ENCODE measurements around the gene HIP1.
"Not testable (repeated sequence)": the region's sequence is repeated elsewhere in the genome, so short reads cannot be mapped to it uniquely, and the experiment has no call there.

The HIP1 gene

GRCh38 chr7:75738604-75738974 is at the start of gene HIP1:
Gene HIP1, minus strand, starts transcription at chr7:75738941. Its CDS starts 21 bp downstream, at chr7:75738920.
- no peak for DNase-seq

- not testable (repeated sequence) for DNase-seq
These were observed 49.6 kb upstream of the HIP1 start for GRCh38 chr7:75788154-75788847.

- DNase-seq = not testable (repeated sequence)
These were observed 44.3 kb upstream of the HIP1 start for GRCh38 chr7:75783058-75783457.

- DNase-seq = not testable (repeated sequence)
These were observed 42.0 kb upstream of the HIP1 start for GRCh38 chr7:75780647-75781273.

- DNase-seq = not testable (repeated sequence)
These were observed 40.8 kb upstream of the HIP1 start for GRCh38 chr7:75779516-75779915.

- DNase-seq = peak in 1 of 2 experiments; percentile 22
These were observed 40.3 kb upstream of the HIP1 start for GRCh38 chr7:75779035-75779434.

GRCh38 chr7:75776295-75776971 is 37.7 kb upstream of the HIP1 start:
- peak; percentile 70 to 72 for DNase-seq

GRCh38 chr7:75773958-75774357 is 35.2 kb upstream of the HIP1 start:
- not testable (repeated sequence) for DNase-seq

- no peak for DNase-seq
These were observed 33.6 kb upstream of the HIP1 start, which contains the start of gene CCL26 for GRCh38 chr7:75772081-75773077. Gene CCL26, minus strand, starts transcription at chr7:75772211. Its CDS starts 35 bp downstream, at chr7:75772176.

- no peak for DNase-seq
These were observed 32.5 kb upstream of the HIP1 start for GRCh38 chr7:75771224-75771623.

GRCh38 chr7:75762350-75762917 is 23.7 kb upstream of the HIP1 start:
- no peak for DNase-seq

- DNase-seq = not testable (repeated sequence)
These were observed 23.1 kb upstream of the HIP1 start for GRCh38 chr7:75761801-75762200.

GRCh38 chr7:75758491-75758890 is 19.8 kb upstream of the HIP1 start:
- DNase-seq = no peak

- DNase-seq = no peak
These were observed 19.1 kb upstream of the HIP1 start for GRCh38 chr7:75757860-75758259.

- DNase-seq = no peak
These were observed 18.4 kb upstream of the HIP1 start for GRCh38 chr7:75756991-75757676.

GRCh38 chr7:75756206-75756990 is 17.7 kb upstream of the HIP1 start:
- DNase-seq = no peak

- DNase-seq = no peak
These were observed 4.7 kb upstream of the HIP1 start for GRCh38 chr7:75743455-75743859.

- no peak for DNase-seq
These were observed 2.2 kb upstream of the HIP1 start for GRCh38 chr7:75740846-75741497.

GRCh38 chr7:75739796-75740672 is 1.3 kb upstream of the HIP1 start:
- DNase-seq = peak; percentile 22 to 25

Measured in activated T-cell treated with anti-CD3 and anti-CD28 coated beads, Interleukin-2, amount 50 U/mL, for 48 hours (primary cell).